NCI-H524 (cell line): ENCODE data around the gene GRN.

Source experiments
- DNase-seq, 2 experiments: peaks; one replicate each; lab custom pipeline; 2025; lab: John Stamatoyannopoulos, UW

GRN gene

GRCh38 chr17:44344939-44345453, at the start of gene GRN:
TSS of gene GRN (plus strand) at chr17:44345302. CDS start at chr17:44349165, 3,863 bp downstream.
- peak; percentile 99 for DNase-seq

GRCh38 chr17:44297975-44298374, 47.1 kb upstream of the GRN start:
- DNase-seq = no peak

- DNase-seq = no peak
Observed at GRCh38 chr17:44304651-44305050, 40.5 kb upstream of the GRN start.

GRCh38 chr17:44307387-44308186, 37.5 kb upstream of the GRN start:
- DNase-seq = peak; percentile 86 to 95

- peak; percentile 94 to 96 for DNase-seq
Observed at GRCh38 chr17:44308320-44308818, 36.7 kb upstream of the GRN start, which contains the start of gene RUNDC3A. TSS of gene RUNDC3A (plus strand) at chr17:44308601. CDS start at chr17:44308833, 232 bp downstream.

- DNase-seq = peak; percentile 20 to 46
Observed at GRCh38 chr17:44308865-44309264, 36.2 kb upstream of the GRN start.

- DNase-seq = no peak
Observed at GRCh38 chr17:44309472-44309871, 35.6 kb upstream of the GRN start.

GRCh38 chr17:44310188-44310587, 34.9 kb upstream of the GRN start:
- no peak for DNase-seq

- no peak for DNase-seq
Observed at GRCh38 chr17:44310609-44311376, 34.3 kb upstream of the GRN start.

- peak in 1 of 2 experiments; percentile 47 for DNase-seq
Observed at GRCh38 chr17:44311562-44312181, 33.4 kb upstream of the GRN start.

- no peak for DNase-seq
Observed at GRCh38 chr17:44312396-44313104, 32.6 kb upstream of the GRN start.

GRCh38 chr17:44314031-44314430, 31.1 kb upstream of the GRN start:
- DNase-seq = no peak

GRCh38 chr17:44314524-44314868, 30.6 kb upstream of the GRN start:
- no peak for DNase-seq

- DNase-seq = peak; percentile 36 to 75
Observed at GRCh38 chr17:44314869-44315661, 30.0 kb upstream of the GRN start.

GRCh38 chr17:44315760-44316731, 29.1 kb upstream of the GRN start:
- DNase-seq = no peak

- DNase-seq = no peak
Observed at GRCh38 chr17:44317545-44317944, 27.6 kb upstream of the GRN start.

GRCh38 chr17:44318077-44318892, 26.8 kb upstream of the GRN start:
- DNase-seq = no peak

GRCh38 chr17:44320066-44320465, 25.0 kb upstream of the GRN start:
- no peak for DNase-seq
